K562 (cell line): ENCODE measurements around the gene MIF. TPM values are rescaled to one million over a fixed set of nuclear protein-coding genes. Genes with fewer than 3 reads are reported as not detected.

Experiments
- ATF3 ChIP-seq, 2 experiments: fragments of 450-650 bp in 1 of 2; sonication (generic) in 1 of 2; formaldehyde crosslinking in 1 of 2; IDR thresholded peaks in 1 of 2; conservative IDR thresholded peaks in 1 of 2; 2 replicates each; pipeline versions ENCODE4 v1.6.1 to v1.8.1; 2016 to 2023; ENCODE audit warnings: mild to moderate bottlenecking in 2 of 2, moderate library complexity in 2 of 2, inconsistent platforms in 1 of 2, missing genetic modification reagents in 1 of 2
- ATF7 ChIP-seq: fragments of 450-650 bp; IDR thresholded peaks from 2 replicates; pipeline ENCODE4 v1.7.1; 2014; ENCODE audit warnings: mild to moderate bottlenecking, moderate library complexity
- DPF2 ChIP-seq: fragments of 450-650 bp; IDR thresholded peaks from 2 replicates; pipeline ENCODE4 v1.6.1; 2016
- FOSL1 ChIP-seq: fragments of 200-800 bp; sonication (Bioruptor generic); conservative IDR thresholded peaks from 2 replicates; pipeline ENCODE4 v1.6.1; 2016; ENCODE audit warnings: missing genetic modification characterization, missing compliant biosample characterization
- HLTF ChIP-seq: fragments of 450-650 bp; IDR thresholded peaks from 2 replicates; pipeline ENCODE4 v1.6.1; 2016
- HMGN3 ChIP-seq: IDR thresholded peaks from 2 replicates; pipeline ENCODE4 v1.6.1; 2011; ENCODE audit warnings: borderline replicate concordance, low read depth, mild to moderate bottlenecking, mixed read lengths, low read length; ENCODE audit not compliant: insufficient read length; ENCODE audit errors: extremely low read depth
- KDM1A ChIP-seq, 2 experiments: fragments of 450-650 bp; IDR thresholded peaks; 2 replicates each; pipeline ENCODE4 v1.6.1; 2016; ENCODE audit warnings: mild to moderate bottlenecking in 2 of 2
- MNT ChIP-seq, 2 experiments: fragments of 450-650 bp; conservative IDR thresholded peaks; 2 replicates each; pipeline ENCODE4 v1.6.1; 2017; ENCODE audit warnings: mild to moderate bottlenecking in 2 of 2, moderate library complexity in 2 of 2
- POLR2G ChIP-seq: fragments of 200-400 bp; formaldehyde crosslinking; IDR thresholded peaks from 2 replicates; pipeline ENCODE4 v1.6.1; 2017; ENCODE audit warnings: low read depth, mild to moderate bottlenecking, antibody characterized with exemption, low read length, moderate library complexity
- POLR3A ChIP-seq: IDR thresholded peaks from 2 replicates; pipeline ENCODE4 v1.6.1; 2011; ENCODE audit warnings: borderline replicate concordance, mild to moderate bottlenecking, moderate library complexity; ENCODE audit not compliant: insufficient read length, insufficient read depth; ENCODE audit errors: extremely low read depth
- SRSF7 ChIP-seq: fragments of 200-400 bp; formaldehyde crosslinking; optimal IDR thresholded peaks from 2 replicates; pipeline ENCODE3; 2017; ENCODE audit warnings: mild to moderate bottlenecking, low read depth, low read length
- TAF9B ChIP-seq: fragments of 450-650 bp; IDR thresholded peaks from 2 replicates; pipeline ENCODE4 v1.6.1; 2018; ENCODE audit warnings: mild to moderate bottlenecking; ENCODE audit not compliant: partially characterized antibody
- THAP7 ChIP-seq: fragments of 250-450 bp; sonication (Bioruptor Pico); IDR thresholded peaks from 2 replicates; pipeline ENCODE4 v1.5.0; 2021
- ZNF444 ChIP-seq: fragments of 250-450 bp; sonication (Bioruptor Pico); IDR thresholded peaks from 2 replicates; pipeline ENCODE4 v1.4.0; 2020; ENCODE audit warnings: mild to moderate bottlenecking, moderate library complexity
- ZSCAN32 ChIP-seq: fragments of 450-650 bp; formaldehyde crosslinking; IDR thresholded peaks from 2 replicates; pipeline ENCODE4 v1.4.0; 2020; ENCODE audit warnings: mild to moderate bottlenecking, moderate library complexity
- polyA plus RNA-seq, 8 experiments: library from polyadenylated mRNA; depleted of rRNA in 4 of 8; stranded (reverse) in 5 of 8; unstranded in 3 of 8; fragments of >200 nt; fragmentation: Nextera tagmentation in 2 of 8; fragmentation: Illumina TruSeq in 1 of 8; extraction: Ambion mirVana in 2 of 8; extraction: Trizol in 1 of 8; gene quantifications; 2 replicates each; pipeline versions ENCODE4 v1.2.1 to v1.2.3, GENCODE V29; 2011 to 2014; ENCODE audit warnings: inconsistent platforms in 1 of 8, missing spikeins in 1 of 8
- total RNA-seq, 7 experiments: library from RNA; depleted of rRNA in 6 of 7; stranded (reverse); fragments of >200 nt in 6 of 7; fragmentation: Illumina TruSeq in 2 of 7; extraction: Trizol in 2 of 7; gene quantifications; 2 replicates each; pipeline versions ENCODE4 v1.2.1 to v1.2.3, GENCODE V29; 2011 to 2021; ENCODE audit warnings: low replicate concordance in 1 of 7

Gene MIF
- total and polyA plus RNA-seq, 9 of the 15 experiments (the other 6 are each of a cell fraction or from before 2014, with no cell fraction given) = 7.4 to 666 (median 193) TPM

- peak; percentile 17 for TF ChIP-seq TAF9B
- TF ChIP-seq ATF3 (IDR thresholded peaks at IDR 0.05) = peak; percentile 19; the same call in 1 of the 2 replicates
- no peak for TF ChIP-seq ATF3 (CRISPR knock-in tag; conservative IDR thresholded peaks at IDR 0.05)
- 0 out of 2 replicates have a peak, but pooled peaks have one; percentile 4 for TF ChIP-seq ATF7
- no peak for TF ChIP-seq HMGN3
- no peak for TF ChIP-seq THAP7 (CRISPR knock-in tag)
- TF ChIP-seq HLTF = no peak
- TF ChIP-seq MNT (conservative IDR thresholded peaks at IDR 0.05) = 0 out of 4 replicates have a peak, but pooled peaks of 1 of the 2 experiments have one; percentile 20
- no peak for TF ChIP-seq POLR3A
- no peak for TF ChIP-seq ZSCAN32 (CRISPR knock-in tag)
- TF ChIP-seq KDM1A (IDR thresholded peaks at IDR 0.05) = peak; percentile 12 to 28; a peak in 2 of 4 replicates
- peak; percentile 59; the same call in 1 of the 2 replicates for TF ChIP-seq DPF2
- TF ChIP-seq POLR2G = peak; percentile 41; the same call in 1 of the 2 replicates
- TF ChIP-seq SRSF7 = no peak
- TF ChIP-seq ZNF444 (CRISPR knock-in tag) = no peak
- peak; percentile 73 for TF ChIP-seq FOSL1 (tag)
Measured at GRCh38 chr22:23888615-23889401, 5.4 kb upstream of the MIF start (continued).
